ENCODE measurements around the gene MYO7A.

DNA sequence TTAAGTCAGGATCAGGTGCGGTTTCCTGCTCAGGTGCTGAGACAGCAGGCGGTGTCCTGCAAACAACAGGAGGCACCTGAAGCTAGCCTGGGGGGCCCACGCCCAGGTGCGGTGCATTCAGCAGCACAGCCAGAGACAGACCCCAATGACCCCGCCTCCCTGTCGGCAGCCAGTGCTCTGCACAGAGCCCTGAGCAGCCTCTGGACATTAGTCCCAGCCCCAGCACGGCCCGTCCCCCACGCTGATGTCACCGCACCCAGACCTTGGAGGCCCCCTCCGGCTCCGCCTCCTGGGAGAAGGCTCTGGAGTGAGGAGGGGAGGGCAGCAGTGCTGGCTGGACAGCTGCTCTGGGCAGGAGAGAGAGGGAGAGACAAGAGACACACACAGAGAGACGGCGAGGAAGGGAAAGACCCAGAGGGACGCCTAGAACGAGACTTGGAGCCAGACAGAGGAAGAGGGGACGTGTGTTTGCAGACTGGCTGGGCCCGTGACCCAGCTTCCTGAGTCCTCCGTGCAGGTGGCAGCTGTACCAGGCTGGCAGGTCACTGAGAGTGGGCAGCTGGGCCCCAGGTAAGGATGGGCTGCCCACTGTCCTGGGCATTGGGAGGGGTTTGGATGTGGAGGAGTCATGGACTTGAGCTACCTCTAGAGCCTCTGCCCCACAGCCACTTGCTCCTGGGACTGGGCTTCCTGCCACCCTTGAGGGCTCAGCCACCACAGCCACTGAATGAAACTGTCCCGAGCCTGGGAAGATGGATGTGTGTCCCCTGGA lies at the start of gene MYO7A:
- TF ChIP-seq, protein P1, sequence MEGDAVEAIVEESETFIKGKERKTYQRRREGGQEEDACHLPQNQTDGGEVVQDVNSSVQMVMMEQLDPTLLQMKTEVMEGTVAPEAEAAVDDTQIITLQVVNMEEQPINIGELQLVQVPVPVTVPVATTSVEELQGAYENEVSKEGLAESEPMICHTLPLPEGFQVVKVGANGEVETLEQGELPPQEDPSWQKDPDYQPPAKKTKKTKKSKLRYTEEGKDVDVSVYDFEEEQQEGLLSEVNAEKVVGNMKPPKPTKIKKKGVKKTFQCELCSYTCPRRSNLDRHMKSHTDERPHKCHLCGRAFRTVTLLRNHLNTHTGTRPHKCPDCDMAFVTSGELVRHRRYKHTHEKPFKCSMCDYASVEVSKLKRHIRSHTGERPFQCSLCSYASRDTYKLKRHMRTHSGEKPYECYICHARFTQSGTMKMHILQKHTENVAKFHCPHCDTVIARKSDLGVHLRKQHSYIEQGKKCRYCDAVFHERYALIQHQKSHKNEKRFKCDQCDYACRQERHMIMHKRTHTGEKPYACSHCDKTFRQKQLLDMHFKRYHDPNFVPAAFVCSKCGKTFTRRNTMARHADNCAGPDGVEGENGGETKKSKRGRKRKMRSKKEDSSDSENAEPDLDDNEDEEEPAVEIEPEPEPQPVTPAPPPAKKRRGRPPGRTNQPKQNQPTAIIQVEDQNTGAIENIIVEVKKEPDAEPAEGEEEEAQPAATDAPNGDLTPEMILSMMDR (optimal IDR thresholded peaks at IDR 0.05 in 1 of 3, IDR thresholded peaks at IDR 0.05 in 1 of 3, conservative IDR thresholded peaks at IDR 0.05 in 1 of 3; ENCODE audit: extremely low read depth in 1 of 3, insufficient read depth in 2 of 3, low read length in 3 of 3): no peak
- no peak for TF ChIP-seq EZH2 (IDR thresholded peaks at IDR 0.05; ENCODE audit: low read length)

All from keratinocyte (primary cell).